RWPE1 (cell line): ENCODE results near the gene NUCKS1.

Experiments used
- CTCF ChIA-PET: fragments of 350-600 bp; sonication (Branson Sonifier 250); formaldehyde crosslinking; extraction: SDS; loops from one replicate; lab custom pipeline; 2021; lab: Yijun Ruan, JAX
- POLR2A ChIA-PET: fragments of 400-600 bp; formaldehyde crosslinking; extraction: SDS; loops from one replicate; lab custom pipeline; 2020; ENCODE audit warnings: antibody characterized with exemption; ENCODE audit not compliant: low non-redundant PET; lab: Yijun Ruan, JAX
- DNase-seq: peaks from one replicate; pipeline ENCODE4 v3.0.0; 2012; ENCODE audit warnings: low spot score
- H3K27ac ChIP-seq: fragments of 450-650 bp; 2 replicates; pipeline ENCODE4 v1.5.1; 2017
- TF ChIP-seq, protein P1 (sequence below): fragments of 450-650 bp; conservative IDR thresholded peaks from 2 replicates; pipeline ENCODE4 v1.5.1; 2017; ENCODE audit warnings: low read depth, mild to moderate bottlenecking

NUCKS1 gene

DNA sequence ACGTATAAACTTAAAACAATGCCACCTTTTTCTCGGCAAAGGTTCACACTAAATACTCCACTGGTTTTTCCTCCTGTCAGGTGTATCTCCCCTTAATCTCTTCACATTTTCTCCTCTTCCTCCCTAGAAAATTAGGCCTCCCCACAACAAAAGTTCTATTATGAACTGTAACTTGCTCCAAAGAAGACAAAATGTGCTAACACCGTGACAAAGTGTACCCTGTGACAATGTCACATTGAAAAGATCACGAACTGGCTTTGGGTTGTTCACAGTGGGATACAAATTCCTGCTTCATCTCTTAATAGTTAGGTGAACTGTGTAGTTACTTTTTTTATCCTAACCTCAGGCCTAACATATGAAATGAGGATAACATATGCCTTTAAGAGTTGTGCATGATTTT lies 6.0 kb downstream of the NUCKS1 start:
- ChIA-PET POLR2A (no interaction called here), CTCF (no interaction called here)
- TF ChIP-seq, protein P1, sequence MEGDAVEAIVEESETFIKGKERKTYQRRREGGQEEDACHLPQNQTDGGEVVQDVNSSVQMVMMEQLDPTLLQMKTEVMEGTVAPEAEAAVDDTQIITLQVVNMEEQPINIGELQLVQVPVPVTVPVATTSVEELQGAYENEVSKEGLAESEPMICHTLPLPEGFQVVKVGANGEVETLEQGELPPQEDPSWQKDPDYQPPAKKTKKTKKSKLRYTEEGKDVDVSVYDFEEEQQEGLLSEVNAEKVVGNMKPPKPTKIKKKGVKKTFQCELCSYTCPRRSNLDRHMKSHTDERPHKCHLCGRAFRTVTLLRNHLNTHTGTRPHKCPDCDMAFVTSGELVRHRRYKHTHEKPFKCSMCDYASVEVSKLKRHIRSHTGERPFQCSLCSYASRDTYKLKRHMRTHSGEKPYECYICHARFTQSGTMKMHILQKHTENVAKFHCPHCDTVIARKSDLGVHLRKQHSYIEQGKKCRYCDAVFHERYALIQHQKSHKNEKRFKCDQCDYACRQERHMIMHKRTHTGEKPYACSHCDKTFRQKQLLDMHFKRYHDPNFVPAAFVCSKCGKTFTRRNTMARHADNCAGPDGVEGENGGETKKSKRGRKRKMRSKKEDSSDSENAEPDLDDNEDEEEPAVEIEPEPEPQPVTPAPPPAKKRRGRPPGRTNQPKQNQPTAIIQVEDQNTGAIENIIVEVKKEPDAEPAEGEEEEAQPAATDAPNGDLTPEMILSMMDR: no peak
- no peak for DNase-seq
- H3K27ac ChIP-seq: no peak overlapping the region

DNA sequence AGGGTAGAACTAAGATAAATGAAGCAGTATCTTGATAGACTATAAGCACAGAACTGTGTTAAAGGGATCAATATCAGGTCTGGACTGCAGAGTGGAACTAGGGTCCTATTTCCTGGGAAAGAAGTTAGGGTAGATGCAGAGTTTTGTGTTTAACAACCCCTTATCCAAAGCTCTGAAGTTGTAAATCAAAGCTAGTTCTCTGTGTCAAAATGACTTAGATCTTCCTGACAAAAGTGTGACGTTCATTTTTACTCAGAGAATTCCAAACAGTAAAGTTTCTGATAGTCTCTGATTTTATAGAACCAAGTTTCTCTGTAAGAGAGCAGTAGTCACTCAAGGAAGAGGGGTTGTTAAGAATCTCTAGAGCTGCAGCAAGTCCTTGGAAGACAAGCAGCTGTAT lies 8.3 kb downstream of the NUCKS1 start:
- CTCF ChIA-PET: interaction anchor here (1.4 kb wide), 1 partner anchor 150 kb away, joined by 4 read pairs; no protein-coding TSS in a partner anchor
- POLR2A ChIA-PET: no interaction called here
- H3K27ac ChIP-seq: no peak overlapping the region
- no peak for DNase-seq
- TF ChIP-seq, protein P1: no peak

- peak overlapping the region; percentile 28; the same call in 1 of the 2 replicates for H3K27ac ChIP-seq
- TF ChIP-seq, protein P1: no peak
- POLR2A ChIA-PET: no interaction called here
- CTCF ChIA-PET: interaction anchor here (0.5 to 1.7 kb wide), 5 partner anchors 9 to 82 kb away, joined by 3 to 5 read pairs (median 3); no protein-coding TSS in a partner anchor
- no peak for DNase-seq
Observed at GRCh38 chr1:205739348-205740160, 10.4 kb downstream of the NUCKS1 start.

- H3K27ac ChIP-seq: no peak overlapping the region
- CTCF ChIA-PET: interaction anchor here (0.9 kb wide), 1 partner anchor 206 kb away, joined by 3 read pairs; no protein-coding TSS in a partner anchor
- POLR2A ChIA-PET: no interaction called here
Observed at GRCh38 chr1:205735218-205735617, 14.8 kb downstream of the NUCKS1 start.

GRCh38 chr1:205733438-205734175 lies 16.4 kb downstream of the NUCKS1 start:
- DNase-seq: no peak
- ChIA-PET POLR2A (no interaction called here), CTCF (interaction anchor here (0.6 to 1.3 kb wide), 3 partner anchors 9 to 76 kb away, joined by 4 to 6 read pairs (median 5); no protein-coding TSS in a partner anchor)
- H3K27ac ChIP-seq: no peak overlapping the region
- TF ChIP-seq, protein P1: no peak

More at GRCh38 chr1:205735218-205735617, 14.8 kb downstream of the NUCKS1 start:
- DNase-seq: no peak
- TF ChIP-seq, protein P1: no peak

- CTCF ChIA-PET: interaction anchor here (0.6 to 1.6 kb wide), 2 partner anchors 51 to 137 kb away, joined by 3 to 4 read pairs; no protein-coding TSS in a partner anchor
- DNase-seq: no peak
- POLR2A ChIA-PET: no interaction called here
- TF ChIP-seq, protein P1: no peak
- peak overlapping the region; percentile 13; the same call in 1 of the 2 replicates for H3K27ac ChIP-seq
Observed at GRCh38 chr1:205729945-205730610, 19.9 kb downstream of the NUCKS1 start.
